ENCODE data around the gene GMPR2.
"Not testable (repeated sequence)": the region's sequence is repeated elsewhere in the genome, so short reads cannot be mapped to it uniquely, and the experiment has no call there.

The GMPR2 gene

GRCh38 chr14:24190416-24190815 lies 42.3 kb upstream of the GMPR2 start:
- Histone ChIP-seq H3K9ac (ENCODE audit: low read length) (no peak overlapping the region), H3K27ac (ENCODE audit: low read length) (no peak overlapping the region), H3K9me3 (ENCODE audit: control insufficient read depth, low read depth, low read length) (no peaks in the 10 kb centered on the region), H3K27me3 (ENCODE audit: control insufficient read depth, insufficient read depth, low read length) (no peaks in the 10 kb centered on the region), H3K36me3 (ENCODE audit: control insufficient read depth, low read depth, low read length) (peaks cover 35% of the 10 kb centered on the region), H3K4me3 (ENCODE audit: low read length) (no peak overlapping the region), H3K4me1 (ENCODE audit: control insufficient read depth, low read depth, low read length) (peaks cover 6% of the 10 kb centered on the region)

GRCh38 chr14:24192933-24193332 lies 39.8 kb upstream of the GMPR2 start:
- no peaks in the 10 kb centered on the region for H3K27me3 ChIP-seq (ENCODE audit: control insufficient read depth, insufficient read depth, low read length)
- peaks cover 17% of the 10 kb centered on the region for H3K36me3 ChIP-seq (ENCODE audit: control insufficient read depth, low read depth, low read length)
- H3K4me3 ChIP-seq (ENCODE audit: low read length) = no peak overlapping the region
- H3K27ac ChIP-seq (ENCODE audit: low read length) = no peak overlapping the region
- peaks cover under 1% of the 10 kb centered on the region for H3K4me1 ChIP-seq (ENCODE audit: control insufficient read depth, low read depth, low read length)
- H3K9ac ChIP-seq (ENCODE audit: low read length) = no peak overlapping the region
- H3K9me3 ChIP-seq (ENCODE audit: control insufficient read depth, low read depth, low read length) = no peaks in the 10 kb centered on the region

- Histone ChIP-seq H3K36me3 (ENCODE audit: control insufficient read depth, low read depth, low read length) (peaks cover 17% of the 10 kb centered on the region), H3K27ac (ENCODE audit: low read length) (no peak overlapping the region), H3K9ac (ENCODE audit: low read length) (no peak overlapping the region), H3K4me3 (ENCODE audit: low read length) (peak overlapping the region; percentile 90), H3K27me3 (ENCODE audit: control insufficient read depth, insufficient read depth, low read length) (no peaks in the 10 kb centered on the region), H3K9me3 (ENCODE audit: control insufficient read depth, low read depth, low read length) (no peaks in the 10 kb centered on the region), H3K4me1 (ENCODE audit: control insufficient read depth, low read depth, low read length) (no peaks in the 10 kb centered on the region)
Observed at GRCh38 chr14:24194186-24194872, 38.4 kb upstream of the GMPR2 start.

- Histone ChIP-seq H3K4me1 (ENCODE audit: control insufficient read depth, low read depth, low read length) (no peaks in the 10 kb centered on the region), H3K9me3 (ENCODE audit: control insufficient read depth, low read depth, low read length) (no peaks in the 10 kb centered on the region), H3K27ac (ENCODE audit: low read length) (no peak overlapping the region), H3K27me3 (ENCODE audit: control insufficient read depth, insufficient read depth, low read length) (no peaks in the 10 kb centered on the region), H3K9ac (ENCODE audit: low read length) (peak overlapping the region; percentile 79), H3K4me3 (ENCODE audit: low read length) (peak overlapping the region; percentile 90), H3K36me3 (ENCODE audit: control insufficient read depth, low read depth, low read length) (peaks cover 17% of the 10 kb centered on the region)
Observed at GRCh38 chr14:24194873-24195185, 37.9 kb upstream of the GMPR2 start.

GRCh38 chr14:24195186-24196070 lies 37.3 kb upstream of the GMPR2 start, which contains the start of gene TM9SF1:
Gene TM9SF1 (minus strand): TSS chr14:24195441. CDS start chr14:24195019, 422 bp downstream.
- peak within 1 kb of the TSS; percentile 90 for H3K4me3 ChIP-seq (ENCODE audit: low read length)
- H3K36me3 ChIP-seq (ENCODE audit: control insufficient read depth, low read depth, low read length) = peaks cover 14% of the 10 kb centered on the region
- H3K27ac ChIP-seq (ENCODE audit: low read length) = peak within 1 kb of the TSS; percentile 89
- H3K4me1 ChIP-seq (ENCODE audit: control insufficient read depth, low read depth, low read length) = no peaks in the 10 kb centered on the region
- no peaks in the 10 kb centered on the region for H3K27me3 ChIP-seq (ENCODE audit: control insufficient read depth, insufficient read depth, low read length)
- no peaks in the 10 kb centered on the region for H3K9me3 ChIP-seq (ENCODE audit: control insufficient read depth, low read depth, low read length)
- peak within 1 kb of the TSS; percentile 79 for H3K9ac ChIP-seq (ENCODE audit: low read length)

- Histone ChIP-seq H3K4me3 (ENCODE audit: low read length) (peak overlapping the region; percentile 90), H3K9me3 (ENCODE audit: control insufficient read depth, low read depth, low read length) (no peaks in the 10 kb centered on the region), H3K36me3 (ENCODE audit: control insufficient read depth, low read depth, low read length) (peaks cover 14% of the 10 kb centered on the region), H3K27me3 (ENCODE audit: control insufficient read depth, insufficient read depth, low read length) (no peaks in the 10 kb centered on the region), H3K27ac (ENCODE audit: low read length) (peak overlapping the region; percentile 10), H3K4me1 (ENCODE audit: control insufficient read depth, low read depth, low read length) (no peaks in the 10 kb centered on the region), H3K9ac (ENCODE audit: low read length) (peak overlapping the region; percentile 79)
Observed at GRCh38 chr14:24196071-24197055, 36.4 kb upstream of the GMPR2 start.

- no peaks in the 10 kb centered on the region for H3K4me1 ChIP-seq (ENCODE audit: control insufficient read depth, low read depth, low read length)
- H3K36me3 ChIP-seq (ENCODE audit: control insufficient read depth, low read depth, low read length) = peaks cover 9% of the 10 kb centered on the region
- H3K27ac ChIP-seq (ENCODE audit: low read length) = no peak overlapping the region
- H3K9ac ChIP-seq (ENCODE audit: low read length) = no peak overlapping the region
- no peak overlapping the region for H3K4me3 ChIP-seq (ENCODE audit: low read length)
- no peaks in the 10 kb centered on the region for H3K9me3 ChIP-seq (ENCODE audit: control insufficient read depth, low read depth, low read length)
- no peaks in the 10 kb centered on the region for H3K27me3 ChIP-seq (ENCODE audit: control insufficient read depth, insufficient read depth, low read length)
Observed at GRCh38 chr14:24197056-24197450, 35.7 kb upstream of the GMPR2 start.

GRCh38 chr14:24198814-24199524 lies 33.8 kb upstream of the GMPR2 start:
- H3K9me3 ChIP-seq (ENCODE audit: control insufficient read depth, low read depth, low read length) = no peaks in the 10 kb centered on the region
- no peaks in the 10 kb centered on the region for H3K36me3 ChIP-seq (ENCODE audit: control insufficient read depth, low read depth, low read length)
- peaks cover 6% of the 10 kb centered on the region for H3K4me1 ChIP-seq (ENCODE audit: control insufficient read depth, low read depth, low read length)
- H3K27ac ChIP-seq (ENCODE audit: low read length) = no peak overlapping the region
- H3K9ac ChIP-seq (ENCODE audit: low read length) = no peak overlapping the region
- no peaks in the 10 kb centered on the region for H3K27me3 ChIP-seq (ENCODE audit: control insufficient read depth, insufficient read depth, low read length)
- H3K4me3 ChIP-seq (ENCODE audit: low read length) = no peak overlapping the region

- peak overlapping the region; percentile 9 for H3K9ac ChIP-seq (ENCODE audit: low read length)
- H3K9me3 ChIP-seq (ENCODE audit: control insufficient read depth, low read depth, low read length); H3K27me3 ChIP-seq (ENCODE audit: control insufficient read depth, insufficient read depth, low read length); H3K4me1 ChIP-seq (ENCODE audit: control insufficient read depth, low read depth, low read length): not testable (repeated sequence)
- peak overlapping the region; percentile 37 for H3K4me3 ChIP-seq (ENCODE audit: low read length)
- H3K36me3 ChIP-seq (ENCODE audit: control insufficient read depth, low read depth, low read length) = peaks cover 24% of the 10 kb centered on the region
- peak overlapping the region; percentile 67 for H3K27ac ChIP-seq (ENCODE audit: low read length)
Observed at GRCh38 chr14:24202538-24202937, 30.2 kb upstream of the GMPR2 start.

GRCh38 chr14:24203249-24203886 lies 29.4 kb upstream of the GMPR2 start:
- H3K27ac ChIP-seq (ENCODE audit: low read length) = peak overlapping the region; percentile 67
- not testable (repeated sequence) for H3K9me3 ChIP-seq (ENCODE audit: control insufficient read depth, low read depth, low read length); H3K4me1 ChIP-seq (ENCODE audit: control insufficient read depth, low read depth, low read length); H3K27me3 ChIP-seq (ENCODE audit: control insufficient read depth, insufficient read depth, low read length)
- H3K9ac ChIP-seq (ENCODE audit: low read length) = peak overlapping the region; percentile 9
- H3K4me3 ChIP-seq (ENCODE audit: low read length) = peak overlapping the region; percentile 37
- peaks cover 31% of the 10 kb centered on the region for H3K36me3 ChIP-seq (ENCODE audit: control insufficient read depth, low read depth, low read length)

All from iPS-18a (cell line).